PC-3 (cell line): ENCODE results near the gene STK16. TPM values are rescaled to one million over a fixed set of nuclear protein-coding genes. Genes with fewer than 3 reads are reported as not detected.

Experiments used
- ATAC-seq: fragments of 200-7000 bp; cut with Tn5 transposase; 2 replicates; pipeline ENCODE4 v1.9.1; 2020; ENCODE audit warnings: mild to moderate bottlenecking, moderate library complexity
- BruUV-seq: library from RNA; stranded (reverse); fragments of 400-500 nt; replicated peaks from 2 replicates; lab custom pipeline; 2021; lab: Mats Ljungman, UMichigan
- CTCF ChIA-PET: fragments of 300-600 bp; sonication (Branson Sonifier 250); formaldehyde crosslinking; loops from one replicate; lab custom pipeline; 2022; ENCODE audit warnings: antibody characterized with exemption; lab: Charles Lee
- POLR2A ChIA-PET: fragments of 300-600 bp; sonication (Branson Sonifier 250); formaldehyde crosslinking; loops from one replicate; lab custom pipeline; 2022; ENCODE audit warnings: antibody characterized with exemption; ENCODE audit not compliant: unreplicated experiment; lab: Charles Lee
- DNase-seq: peaks from one replicate; pipeline ENCODE4 v3.0.0-alpha.2; 2015
- H2AFZ ChIP-seq: fragments of 300-600 bp; sonication (generic); 2 replicates; pipeline ENCODE4 v1.6.0; 2016; ENCODE audit warnings: antibody characterized with exemption, low read length
- H3F3A ChIP-seq: fragments of 300-600 bp; sonication (generic); one replicate; pipeline ENCODE4 v1.6.0; 2017; ENCODE audit warnings: antibody characterized with exemption, low read length, control low read depth, mild to moderate bottlenecking; ENCODE audit not compliant: unreplicated experiment
- H3K27ac ChIP-seq: fragments of 300-600 bp; sonication (generic); 2 replicates; pipeline ENCODE4 v1.5.1; 2016; ENCODE audit warnings: mild to moderate bottlenecking, low read length
- H3K27me3 ChIP-seq: fragments of 300-600 bp; sonication (generic); 2 replicates; pipeline ENCODE4 v1.6.1; 2016; ENCODE audit warnings: low read length, mixed read lengths
- H3K36me3 ChIP-seq: fragments of 300-600 bp; sonication (generic); 2 replicates; pipeline ENCODE4 v1.6.1; 2016; ENCODE audit warnings: low read depth, mixed run types, low read length, mixed read lengths
- H3K4me1 ChIP-seq: fragments of 300-600 bp; sonication (generic); 2 replicates; pipeline ENCODE4 v1.5.1; 2016; ENCODE audit warnings: low read length; ENCODE audit not compliant: insufficient read depth
- H3K4me2 ChIP-seq: fragments of 300-600 bp; sonication (generic); 2 replicates; pipeline ENCODE4 v1.6.0; 2016; ENCODE audit warnings: low read length
- H3K4me3 ChIP-seq: fragments of 300-600 bp; sonication (generic); 2 replicates; pipeline ENCODE4 v1.5.1; 2016; ENCODE audit warnings: mild to moderate bottlenecking, low read length, mixed read lengths
- H3K79me2 ChIP-seq: fragments of 300-600 bp; sonication (generic); 2 replicates; pipeline ENCODE4 v1.6.1; 2017; ENCODE audit warnings: low read length, mixed read lengths
- H3K9ac ChIP-seq: fragments of 300-600 bp; sonication (generic); 2 replicates; pipeline ENCODE4 v1.6.0; 2016; ENCODE audit warnings: mild to moderate bottlenecking, low read length
- H3K9me2 ChIP-seq: fragments of 300-600 bp; sonication (generic); replicated peaks from 2 replicates; pipeline ENCODE4 v1.6.1; 2016; ENCODE audit warnings: mixed run types, low read length, mixed read lengths
- H3K9me3 ChIP-seq: fragments of 300-600 bp; sonication (generic); 2 replicates; pipeline ENCODE4 v1.6.1; 2016; ENCODE audit warnings: low read length, mixed read lengths
- H4K20me1 ChIP-seq: fragments of 300-600 bp; sonication (generic); 2 replicates; pipeline ENCODE4 v1.6.1; 2016; ENCODE audit warnings: low read length, mixed read lengths
- EZH2 ChIP-seq: fragments of 300-600 bp; sonication (generic); IDR thresholded peaks from one replicate; pipeline ENCODE4 v1.6.1; 2017; ENCODE audit warnings: antibody characterized with exemption, mild to moderate bottlenecking, low read length; ENCODE audit not compliant: unreplicated experiment
- EZH2phosphoT487 ChIP-seq: fragments of 300-600 bp; sonication (generic); IDR thresholded peaks from 2 replicates; pipeline ENCODE4 v1.6.1; 2018; ENCODE audit warnings: mild to moderate bottlenecking, antibody characterized with exemption, low read length, borderline replicate concordance
- intact Hi-C: fragments of 100-400 bp; cut with micrococcal nuclease; formaldehyde crosslinking; loops from 2 replicates; pipeline ENCODE4 v1.9.0; 2023
- microRNA-seq: library from miRNA; unstranded; fragments of <30 nt; microRNA quantifications from one replicate; pipeline ENCODE4 v1.1.0, GENCODE V29; 2020; ENCODE audit not compliant: unreplicated experiment
- total RNA-seq: library from RNA; depleted of rRNA; stranded (reverse); fragments of >200 nt; gene quantifications from 2 replicates; pipeline ENCODE4 v1.2.3, GENCODE V29; 2014; rRNA removed
- TF ChIP-seq, protein P1 (sequence below): fragments of 300-600 bp; sonication (generic); conservative IDR thresholded peaks from 2 replicates; pipeline ENCODE4 v1.5.1; 2017; ENCODE audit warnings: antibody characterized with exemption, low read depth, mild to moderate bottlenecking, low read length

The STK16 gene
- total RNA-seq, 1 experiment from 2014 or later: 16.3 TPM

DNA sequence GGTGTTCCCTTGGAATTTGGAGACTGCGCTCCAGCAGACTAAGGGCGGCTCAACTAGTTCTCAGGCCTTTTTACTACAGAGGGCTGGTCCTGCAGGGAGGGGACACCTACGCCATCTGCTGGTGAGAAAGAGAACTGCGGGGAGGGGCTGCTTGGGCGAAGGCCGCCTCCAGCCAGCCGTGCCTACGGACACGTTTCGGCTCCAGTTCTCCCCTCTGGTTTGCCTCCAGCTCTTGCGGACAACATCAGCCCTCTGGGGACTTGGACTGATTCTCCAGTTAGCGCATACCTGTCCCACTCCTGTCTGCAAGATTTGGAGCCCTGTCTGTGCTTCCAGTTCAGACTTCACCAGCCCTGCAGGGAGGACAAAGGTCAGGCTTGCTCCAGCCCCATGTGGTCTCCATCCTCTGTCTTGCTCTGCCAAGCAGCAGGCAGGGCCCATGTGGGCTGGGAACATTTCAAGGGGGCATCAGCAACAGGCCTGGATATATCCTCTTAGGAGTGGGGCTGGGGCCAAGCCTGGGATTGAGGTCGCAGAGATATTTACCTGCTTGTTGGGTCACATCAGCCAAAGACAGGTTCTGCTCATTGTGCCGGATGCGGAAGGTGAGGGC, 53.6 kb downstream of the STK16 start:
- Histone ChIP-seq H3K79me2 (no peaks in the 10 kb centered on the region), H3K27ac (no peak overlapping the region), H3K36me3 (no peaks in the 10 kb centered on the region), H3K9ac (no peak overlapping the region), H3K4me1 (peaks cover 15% of the 10 kb centered on the region), H3K27me3 (peaks cover 34% of the 10 kb centered on the region), H4K20me1 (no peaks in the 10 kb centered on the region), H3K9me2 (no peaks in the 10 kb centered on the region), H3K4me3 (no peak overlapping the region), H3F3A (no peaks in the 10 kb centered on the region), H2AFZ (peak overlapping the region; percentile 66), H3K4me2 (peak overlapping the region; percentile 60; the same call in 1 of the 2 replicates), H3K9me3 (no peaks in the 10 kb centered on the region)
- peak; percentile 59 for ATAC-seq
- BruUV-seq: no TSS peak
- TF ChIP-seq EZH2phosphoT487: no peak
- TF ChIP-seq, protein P1, sequence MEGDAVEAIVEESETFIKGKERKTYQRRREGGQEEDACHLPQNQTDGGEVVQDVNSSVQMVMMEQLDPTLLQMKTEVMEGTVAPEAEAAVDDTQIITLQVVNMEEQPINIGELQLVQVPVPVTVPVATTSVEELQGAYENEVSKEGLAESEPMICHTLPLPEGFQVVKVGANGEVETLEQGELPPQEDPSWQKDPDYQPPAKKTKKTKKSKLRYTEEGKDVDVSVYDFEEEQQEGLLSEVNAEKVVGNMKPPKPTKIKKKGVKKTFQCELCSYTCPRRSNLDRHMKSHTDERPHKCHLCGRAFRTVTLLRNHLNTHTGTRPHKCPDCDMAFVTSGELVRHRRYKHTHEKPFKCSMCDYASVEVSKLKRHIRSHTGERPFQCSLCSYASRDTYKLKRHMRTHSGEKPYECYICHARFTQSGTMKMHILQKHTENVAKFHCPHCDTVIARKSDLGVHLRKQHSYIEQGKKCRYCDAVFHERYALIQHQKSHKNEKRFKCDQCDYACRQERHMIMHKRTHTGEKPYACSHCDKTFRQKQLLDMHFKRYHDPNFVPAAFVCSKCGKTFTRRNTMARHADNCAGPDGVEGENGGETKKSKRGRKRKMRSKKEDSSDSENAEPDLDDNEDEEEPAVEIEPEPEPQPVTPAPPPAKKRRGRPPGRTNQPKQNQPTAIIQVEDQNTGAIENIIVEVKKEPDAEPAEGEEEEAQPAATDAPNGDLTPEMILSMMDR: peak; percentile 91
- ChIA-PET POLR2A (interaction anchor here (0.6 kb wide), 1 partner anchor 89 kb away, joined by 9 read pairs; the partner anchor contains the start of gene DNPEP), CTCF (no interaction called here)
- intact Hi-C loops: loop anchor here (5.0 kb wide), 1 partner anchor 122 kb away; the partner anchor contains the start of genes CNPPD1 and RETREG2
- peak; percentile 87 for DNase-seq

DNA sequence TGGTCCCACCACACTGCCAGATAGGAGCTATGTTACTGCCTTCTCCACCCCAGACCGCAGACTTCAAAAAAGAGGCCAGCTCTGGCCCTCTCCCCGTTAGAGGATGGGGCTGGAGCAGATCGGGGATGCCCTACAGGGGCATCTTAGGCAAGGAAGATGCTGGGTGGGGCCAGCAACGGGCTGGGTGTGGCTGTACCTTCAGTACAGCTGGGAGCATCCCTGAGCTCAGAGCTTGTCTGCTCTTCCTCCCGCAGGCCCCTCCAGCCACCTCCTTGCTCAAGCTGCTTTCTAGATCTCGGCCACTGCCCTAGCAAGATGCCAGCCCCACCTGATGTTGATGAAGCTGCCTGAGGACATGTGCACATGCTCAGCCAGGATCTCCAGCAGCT, 54.1 kb downstream of the STK16 start:
- H3F3A ChIP-seq: no peaks in the 10 kb centered on the region
- H3K27me3 ChIP-seq: peaks cover 39% of the 10 kb centered on the region
- no peak overlapping the region for H3K4me2 ChIP-seq
- H3K4me3 ChIP-seq: no peak overlapping the region
- no peaks in the 10 kb centered on the region for H3K9me2 ChIP-seq
- peaks cover 10% of the 10 kb centered on the region for H3K4me1 ChIP-seq
- no peak overlapping the region for H3K27ac ChIP-seq
- H2AFZ ChIP-seq: no peak overlapping the region
- H3K9ac ChIP-seq: no peak overlapping the region
- TF ChIP-seq EZH2phosphoT487: no peak
- TF ChIP-seq, protein P1: no peak
- no peak for TF ChIP-seq EZH2
- H3K9me3 ChIP-seq: no peaks in the 10 kb centered on the region
- H3K79me2 ChIP-seq: no peaks in the 10 kb centered on the region
- BruUV-seq: no TSS peak
- H4K20me1 ChIP-seq: no peaks in the 10 kb centered on the region
- no peak for DNase-seq
- intact Hi-C loops: loop anchor here (5.0 kb wide), 1 partner anchor 122 kb away; the partner anchor contains the start of genes CNPPD1 and RETREG2
- no peak for ATAC-seq
- H3K36me3 ChIP-seq: no peaks in the 10 kb centered on the region
- CTCF ChIA-PET: no interaction called here
- POLR2A ChIA-PET: interaction anchor here (0.6 kb wide), 1 partner anchor 88 kb away, joined by 9 read pairs; the partner anchor contains the start of gene DNPEP

Small RNA genes lying within 50 kb of the gene (microRNA-seq; reads per million reads assigned to microRNA genes)
- gene MIR153-1: not detected

Other genes starting within 250 kb of the STK16 start
- 0.17 and 0.18 TPM in 2 replicates for gene CFAP65, start 204.0 kb upstream of the STK16 start, total RNA-seq
- gene IHH, start 184.6 kb upstream of the STK16 start, total RNA-seq: 0.07 TPM in 1 of 2 replicates, not detected in the other
- gene NHEJ1, start 84.7 kb upstream of the STK16 start, total RNA-seq: 16.7 and 18.5 TPM in 2 replicates
- 1.4 and 1.7 TPM in 2 replicates for gene SLC23A3, start 75.5 kb upstream of the STK16 start, total RNA-seq
- gene CNPPD1, start 68.6 kb upstream of the STK16 start, total RNA-seq: 38.2 and 44.0 TPM in 2 replicates
- gene RETREG2, start 67.2 kb upstream of the STK16 start, total RNA-seq: 61.0 and 87.2 TPM in 2 replicates
- 47.5 and 49.5 TPM in 2 replicates for gene ZFAND2B, start 38.7 kb upstream of the STK16 start, total RNA-seq
- 21.1 and 23.9 TPM in 2 replicates for gene ABCB6, start 26.5 kb upstream of the STK16 start, total RNA-seq
- gene ATG9A, start 15.8 kb upstream of the STK16 start, total RNA-seq: 59.6 and 77.2 TPM in 2 replicates
- 67.9 and 78.5 TPM in 2 replicates for gene ANKZF1, start 15.7 kb upstream of the STK16 start, total RNA-seq
- 6.0 and 6.1 TPM in 2 replicates for gene GLB1L, start within 50 bp of the STK16 start, total RNA-seq
- not detected in 2 replicates for gene TUBA4B, start 7.8 kb downstream of the STK16 start, total RNA-seq
- gene TUBA4A, start 8.4 kb downstream of the STK16 start, total RNA-seq: 75.4 and 87.9 TPM in 2 replicates
- 62.3 and 98.4 TPM in 2 replicates for gene DNAJB2, start 33.9 kb downstream of the STK16 start, total RNA-seq
- gene PTPRN, start 63.9 kb downstream of the STK16 start, total RNA-seq: 0.07 TPM in 1 of 2 replicates, not detected in the other
- not detected in 2 replicates for gene RESP18, start 87.3 kb downstream of the STK16 start, total RNA-seq
- 86.2 and 114 TPM in 2 replicates for gene DNPEP, start 142.4 kb downstream of the STK16 start, total RNA-seq
- not detected in 2 replicates for gene DES, start 172.9 kb downstream of the STK16 start, total RNA-seq
- gene SPEG, start 189.4 kb downstream of the STK16 start, total RNA-seq: 30.7 and 45.2 TPM in 2 replicates